ENCODE data around the gene OR4C3.
"Not testable (repeated sequence)": the region's sequence is repeated elsewhere in the genome, so short reads cannot be mapped to it uniquely, and the experiment has no call there.

Gene OR4C3

DNA sequence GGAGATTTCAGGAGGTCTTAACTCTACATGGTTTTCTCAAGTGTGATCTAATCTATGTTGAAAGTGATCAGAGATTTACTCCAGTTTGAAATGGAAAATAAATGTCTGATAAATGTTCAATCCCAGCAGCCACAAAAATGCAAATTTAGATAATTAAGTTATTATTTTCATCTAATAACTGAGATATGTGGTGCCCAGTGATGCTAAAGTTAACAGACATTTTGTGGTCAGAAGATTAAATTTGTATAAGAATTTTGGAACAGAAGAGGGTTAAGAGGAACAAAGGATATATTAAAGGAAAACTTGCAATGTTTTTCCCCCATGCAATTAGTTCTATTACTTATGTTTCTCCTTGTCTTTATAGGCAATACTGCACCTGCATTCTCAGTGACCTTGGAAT, at the start of gene OR4C3:
Gene OR4C3 (plus strand): TSS at position 301 of the 400 bp plus-strand sequence. CDS start 102 bp downstream, outside the sequence.
- DNase-seq: not testable (repeated sequence)

DNA sequence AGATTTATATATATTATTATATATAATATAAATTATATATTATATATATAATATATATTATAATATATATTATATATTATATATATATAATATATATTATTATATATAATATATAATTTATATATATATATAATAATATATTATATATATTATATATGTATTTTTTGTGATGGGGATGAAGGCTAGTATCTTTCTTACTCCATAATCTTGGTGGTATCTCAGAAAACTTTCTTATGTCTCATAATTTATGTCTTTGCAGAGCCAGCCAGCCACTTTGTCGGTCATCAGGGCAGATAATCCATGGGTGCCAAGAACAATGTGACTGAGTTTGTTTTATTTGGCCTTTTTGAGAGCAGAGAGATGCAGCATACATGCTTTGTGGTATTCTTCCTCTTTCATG, 18.8 kb upstream of the OR4C3 start, which contains the start of gene OR4S1:
Gene OR4S1 (plus strand): TSS at position 301 of the 400 bp plus-strand sequence. CDS start 0 bp downstream, at position 301.
- no peak for DNase-seq

DNA sequence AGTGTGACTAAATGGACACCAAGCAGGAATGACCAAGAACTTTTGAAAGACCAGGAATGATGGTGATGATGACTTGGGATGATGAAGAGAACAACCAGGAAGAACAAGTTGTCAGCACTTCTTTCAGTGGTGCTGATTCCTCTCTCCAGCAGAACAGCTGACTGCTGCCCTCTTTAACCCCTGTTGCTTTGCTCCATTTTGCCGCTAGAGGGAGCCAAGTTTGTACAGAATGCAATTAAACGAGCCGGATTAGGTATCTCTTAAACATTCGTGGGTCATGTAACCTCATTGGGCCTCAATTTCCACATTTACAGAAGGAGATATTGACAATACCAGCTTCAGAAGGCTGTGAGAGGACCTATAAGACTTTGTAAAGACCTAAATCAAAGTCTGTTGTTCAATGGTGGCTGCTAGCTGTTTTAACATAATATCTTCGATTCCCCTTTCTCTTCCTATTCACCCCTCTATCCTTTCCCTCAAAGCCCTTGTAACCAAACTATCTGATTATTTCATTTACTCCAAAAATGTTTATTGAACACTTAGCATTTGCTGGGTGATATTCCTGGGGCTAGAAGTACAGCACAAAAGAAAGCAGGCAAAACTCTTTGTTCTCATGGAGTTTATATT, 16.8 kb upstream of the OR4C3 start:
- DNase-seq: peak; percentile 58

DNA sequence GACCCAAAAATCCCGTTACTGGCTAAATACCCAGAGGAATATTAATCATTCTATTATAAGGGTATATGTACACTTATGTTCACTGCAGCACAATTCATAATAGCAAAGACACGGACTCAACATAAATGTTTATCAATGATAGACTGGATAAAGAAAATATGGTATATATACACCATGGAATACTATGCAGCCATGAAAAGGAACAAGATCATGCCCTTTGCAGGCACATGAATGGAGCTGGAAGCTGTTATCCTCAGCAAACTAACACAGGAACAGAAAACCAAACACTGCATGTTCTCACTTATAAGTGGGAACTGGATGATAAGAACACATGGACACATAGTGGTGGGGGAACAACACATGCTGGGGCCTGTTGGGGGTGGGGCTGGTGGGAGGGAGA, 11.1 kb upstream of the OR4C3 start:
- not testable (repeated sequence) for DNase-seq

DNA sequence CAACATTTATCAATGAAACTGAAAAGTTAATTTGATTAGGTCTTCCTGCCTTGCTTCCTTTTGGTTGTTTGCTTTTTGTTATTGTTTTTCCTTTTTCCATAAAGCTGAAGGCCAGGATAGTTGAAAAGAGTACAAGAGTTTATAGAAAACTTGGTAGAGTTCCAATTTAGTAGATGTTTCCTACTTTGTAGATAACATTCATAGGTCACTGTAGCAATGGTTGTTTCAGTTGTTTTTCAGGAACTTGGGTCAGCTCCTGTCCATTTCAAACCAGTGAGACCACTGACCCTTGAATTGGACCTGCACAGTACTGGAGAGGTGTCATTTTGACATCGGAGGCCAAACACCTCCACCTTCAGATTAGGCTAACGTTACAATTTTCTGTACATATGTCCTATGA, 4.9 kb upstream of the OR4C3 start:
- not testable (repeated sequence) for DNase-seq

DNA sequence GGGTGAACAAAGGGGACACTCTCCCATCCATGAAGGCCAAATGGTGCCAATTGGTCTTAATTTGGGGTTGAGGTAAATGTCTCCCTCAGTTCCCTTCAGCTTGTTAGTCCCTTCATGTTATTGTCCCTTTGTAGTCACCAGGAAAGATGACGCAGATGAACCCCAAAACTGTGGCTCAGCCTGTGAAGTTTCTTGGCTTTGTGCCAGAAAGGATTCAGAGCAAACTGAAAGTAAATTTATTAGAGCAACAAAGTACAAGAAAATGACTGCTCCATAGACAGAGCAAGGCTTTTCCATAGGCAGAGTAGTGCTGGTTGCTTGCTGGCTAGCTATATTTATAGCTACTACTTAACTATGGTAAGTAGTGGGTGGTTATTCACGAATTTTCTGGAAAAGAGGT, 16.7 kb downstream of the OR4C3 start:
- DNase-seq: no peak

DNA sequence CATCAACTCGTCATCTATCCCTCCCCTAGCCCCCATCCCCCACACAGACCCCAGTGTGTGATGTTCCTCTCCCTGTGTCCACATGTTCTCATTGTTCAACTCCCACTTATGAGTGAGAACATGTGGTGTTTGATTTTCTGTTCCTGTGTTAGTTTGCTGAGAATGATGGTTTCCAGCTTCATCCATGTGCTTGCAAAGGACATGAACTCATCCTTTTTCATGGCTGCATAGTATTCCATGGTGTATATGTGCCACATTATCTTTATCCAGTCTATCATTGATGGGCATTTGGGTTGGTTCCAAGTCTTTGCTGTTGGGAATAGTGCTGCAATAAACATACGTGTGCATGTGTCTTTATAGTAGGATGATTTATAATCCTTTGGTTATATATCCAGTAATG, 17.8 kb downstream of the OR4C3 start:
- not testable (repeated sequence) for DNase-seq

DNA sequence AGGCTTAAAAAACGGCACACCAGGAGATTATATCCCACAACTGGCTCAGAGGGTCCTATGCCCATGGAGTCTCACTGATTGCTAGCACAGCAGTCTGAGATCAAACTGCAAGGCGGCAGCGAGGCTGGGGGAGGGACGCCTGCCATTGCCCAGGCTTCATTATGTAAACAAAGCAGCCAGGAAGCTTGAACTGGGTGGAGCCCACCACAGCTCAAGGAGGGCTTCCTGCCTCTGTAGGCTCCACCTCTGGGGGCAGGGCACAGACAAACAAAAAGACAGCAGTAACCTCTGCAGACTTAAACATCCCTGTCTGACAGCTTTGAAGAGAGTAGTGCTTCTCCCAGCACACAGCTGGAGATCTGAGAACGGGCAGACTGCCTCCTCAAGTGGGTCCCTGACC, 21.6 kb downstream of the OR4C3 start:
- DNase-seq: not testable (repeated sequence)

DNA sequence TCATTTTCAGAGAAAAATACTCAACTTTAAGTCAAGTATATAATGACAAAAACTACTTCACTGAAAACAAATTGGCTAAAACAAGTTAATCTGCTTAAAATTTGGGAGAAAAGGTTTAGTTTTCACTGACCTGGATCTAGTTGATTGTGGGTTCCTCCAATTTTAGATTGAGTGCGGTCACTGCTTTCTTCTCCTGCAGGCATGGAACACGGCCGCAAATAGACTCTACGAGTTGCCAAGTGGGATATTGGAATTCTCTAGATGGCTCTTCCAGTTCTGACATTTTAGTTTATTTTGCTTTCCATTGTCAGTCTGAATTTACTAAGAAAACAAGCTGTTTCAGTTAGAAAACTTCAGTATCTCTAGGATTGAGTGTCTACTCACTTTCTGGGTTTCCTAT, 29.3 kb downstream of the OR4C3 start:
- no peak for DNase-seq

DNA sequence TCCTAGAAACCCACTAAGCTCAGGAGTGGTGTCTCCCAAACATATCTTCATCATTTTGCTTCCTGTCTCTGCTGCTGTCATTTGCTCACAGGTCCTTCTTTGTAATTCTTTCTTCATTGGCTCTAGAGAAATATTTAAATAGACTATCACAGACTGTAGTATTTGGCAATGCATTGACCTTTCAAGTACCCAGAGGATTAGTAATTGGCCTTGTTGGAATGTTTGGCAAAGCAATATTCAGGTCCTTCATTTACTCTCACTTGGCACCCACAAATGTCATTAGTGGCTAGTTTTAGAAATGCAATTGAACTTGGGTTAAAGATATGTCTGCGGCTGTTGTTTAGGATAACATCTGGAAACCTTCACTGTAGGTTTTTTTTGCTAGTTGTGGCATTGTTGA, 30.0 kb downstream of the OR4C3 start:
- no peak for DNase-seq

DNA sequence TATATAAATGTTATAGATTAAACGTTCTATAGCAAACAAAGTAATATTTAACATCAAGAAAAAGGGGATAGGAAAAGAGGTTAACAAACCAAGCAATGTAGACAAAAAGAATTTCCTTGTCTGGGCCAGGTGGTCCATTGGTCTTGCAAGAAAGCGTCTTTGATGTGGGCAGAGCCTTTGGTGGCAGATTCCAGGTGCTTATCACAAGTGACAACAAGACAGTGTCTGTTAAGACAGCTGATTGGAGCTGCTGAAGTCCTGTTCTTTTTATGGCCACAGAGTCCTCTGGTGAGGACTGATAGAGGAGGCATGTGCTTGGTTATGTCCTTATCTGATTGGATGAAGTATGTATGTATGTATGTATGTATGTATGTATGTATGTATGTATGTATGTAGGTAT, 36.6 kb downstream of the OR4C3 start:
- not testable (repeated sequence) for DNase-seq

DNA sequence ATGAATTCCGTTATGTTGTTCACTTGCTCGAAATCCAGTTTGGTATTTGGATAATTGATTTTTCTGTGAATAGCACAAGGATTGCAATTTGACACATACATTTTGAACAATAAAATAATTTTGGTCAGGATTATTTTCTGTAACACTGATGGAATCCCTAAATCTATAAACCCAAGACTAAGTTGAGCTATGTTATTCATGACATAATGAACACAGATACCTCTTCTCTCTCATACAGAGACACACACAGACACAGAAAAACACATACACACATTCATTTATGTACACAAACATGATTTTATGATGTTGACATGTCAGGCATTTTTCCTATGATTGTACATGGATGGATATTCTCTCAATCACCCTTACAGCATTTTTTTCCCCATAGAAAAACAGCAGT, 41.6 kb downstream of the OR4C3 start, which contains the start of gene OR4C5:
Gene OR4C5 (minus strand): TSS at position 101 of the 400 bp plus-strand sequence. CDS start 0 bp downstream, at position 101.
- no peak for DNase-seq
